ENCODE results near the gene TNFRSF14. TPM values are rescaled to one million over a fixed set of nuclear protein-coding genes. Genes with fewer than 3 reads are reported as not detected.

Gene TNFRSF14
- total RNA-seq, 1 donor from 2014 or later: 0.36 TPM

DNA sequence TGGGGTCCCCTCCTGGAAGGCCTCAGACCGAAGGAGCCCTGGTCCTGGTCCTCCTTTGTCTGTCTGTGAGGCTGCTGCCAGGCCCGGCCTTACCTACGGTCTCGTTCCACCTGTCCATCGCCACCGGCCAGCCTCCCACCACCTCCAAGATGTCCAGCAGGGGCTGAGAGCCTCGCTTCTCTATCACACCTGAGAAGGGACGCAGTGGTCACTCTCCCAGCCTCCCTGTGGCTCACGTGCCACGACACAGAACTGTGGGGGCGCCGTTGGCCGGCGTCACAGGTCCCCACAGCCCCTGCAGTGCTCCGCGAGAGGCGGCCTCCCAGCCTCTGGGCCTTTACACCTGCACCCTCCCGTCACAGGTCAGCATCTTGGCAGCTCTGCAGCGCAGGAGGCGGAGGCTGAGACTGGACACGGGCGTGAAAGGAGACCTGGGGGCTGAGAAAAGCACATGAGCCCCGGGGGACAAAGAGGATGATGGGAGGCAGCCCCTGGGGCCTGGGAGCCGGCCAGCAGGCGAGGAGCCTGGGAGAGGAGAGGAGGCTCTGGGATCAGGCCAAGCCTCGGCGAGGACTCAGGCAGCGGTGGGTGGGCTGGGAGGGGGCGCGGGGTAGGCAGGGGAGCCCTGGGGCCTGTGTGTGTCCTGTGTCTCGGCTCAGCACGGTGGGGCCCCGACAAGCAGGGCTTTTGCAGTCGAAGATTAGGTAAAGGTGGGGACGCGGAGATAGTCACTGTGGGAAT lies 50.9 kb downstream of the TNFRSF14 start:
- peaks cover 7% of the 10 kb centered on the region for H3K27me3 ChIP-seq (ENCODE audit: insufficient read depth, low read length)
- H3K9me3 Mint-ChIP-seq (ENCODE audit: unreplicated experiment): peaks cover 2% of the 10 kb centered on the region
- H3K36me3 ChIP-seq (ENCODE audit: insufficient read depth, low read length): no peaks in the 10 kb centered on the region
- H3K9ac ChIP-seq (ENCODE audit: low read length): no peak overlapping the region
- no peak for FAIRE-seq
- H3K4me1 Mint-ChIP-seq (ENCODE audit: low read depth, unreplicated experiment): no peaks in the 10 kb centered on the region
- TF ChIP-seq CTCF (IDR thresholded peaks at IDR 0.05; ENCODE audit: insufficient read depth, low read depth, low read length): no peak
- no peak for TF ChIP-seq EZH2 (IDR thresholded peaks at IDR 0.05; ENCODE audit: insufficient read depth, low read length)
- H3K9me3 ChIP-seq (ENCODE audit: insufficient read depth, low read depth, low read length): no peaks in the 10 kb centered on the region
- no peak overlapping the region for H3K27ac ChIP-seq (ENCODE audit: low read depth, low read length)
- no peaks in the 10 kb centered on the region for H3K79me2 ChIP-seq (ENCODE audit: insufficient read depth, low read length)
- no peak overlapping the region for H3K4me3 Mint-ChIP-seq (ENCODE audit: unreplicated experiment)
- H3K27me3 Mint-ChIP-seq (ENCODE audit: low read depth, unreplicated experiment): peaks cover 18% of the 10 kb centered on the region
- DNase-seq (ENCODE audit: low read depth): no peak
- H3K4me3 ChIP-seq (ENCODE audit: insufficient read depth, low read depth, low read length): no peak overlapping the region
- peaks cover 8% of the 10 kb centered on the region for H3K4me1 ChIP-seq (ENCODE audit: insufficient read depth, low read length)
- no peak overlapping the region for H2AFZ ChIP-seq (ENCODE audit: low read depth, low read length)
- H4K20me1 ChIP-seq (ENCODE audit: insufficient read depth, low read length): no peaks in the 10 kb centered on the region
- H3K4me2 ChIP-seq (ENCODE audit: low read length): no peak overlapping the region
- H3K36me3 Mint-ChIP-seq (ENCODE audit: low read depth, unreplicated experiment): no peaks in the 10 kb centered on the region
- no peak overlapping the region for H3K27ac Mint-ChIP-seq (ENCODE audit: unreplicated experiment)

DNA sequence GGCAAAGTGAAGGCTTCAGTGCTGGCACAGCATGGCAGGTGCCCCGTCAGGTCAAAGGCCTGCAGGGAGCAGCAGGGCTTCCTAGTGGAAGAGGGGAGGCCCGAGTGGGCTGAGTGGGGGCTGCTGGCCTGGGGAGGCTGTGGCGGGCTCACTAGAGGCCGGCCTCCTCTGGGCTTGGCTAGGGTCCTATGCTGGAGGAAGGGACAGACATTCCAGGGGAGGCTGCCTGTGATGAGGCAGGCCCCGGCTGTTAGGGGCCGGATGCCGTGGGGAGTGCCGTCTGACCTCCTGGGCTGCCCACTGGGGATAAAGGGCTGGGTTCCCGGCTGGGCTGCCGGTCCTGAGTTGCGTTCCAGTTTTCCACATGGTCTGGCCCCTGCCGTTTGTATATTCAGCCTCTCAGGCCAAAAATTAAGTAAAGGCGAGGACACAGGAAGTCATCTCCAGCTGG lies 51.5 kb downstream of the TNFRSF14 start:
- Mint-ChIP-seq H3K9me3 (ENCODE audit: unreplicated experiment) (peaks cover 2% of the 10 kb centered on the region), H3K27ac (ENCODE audit: unreplicated experiment) (no peak overlapping the region), H3K4me3 (ENCODE audit: unreplicated experiment) (no peak overlapping the region), H3K27me3 (ENCODE audit: low read depth, unreplicated experiment) (peaks cover 16% of the 10 kb centered on the region), H3K36me3 (ENCODE audit: low read depth, unreplicated experiment) (no peaks in the 10 kb centered on the region), H3K4me1 (ENCODE audit: low read depth, unreplicated experiment) (no peaks in the 10 kb centered on the region)
- DNase-seq (ENCODE audit: low read depth) (no peak), FAIRE-seq (no peak)
- no peak overlapping the region for H3K4me3 ChIP-seq (ENCODE audit: insufficient read depth, low read depth, low read length)
- H2AFZ ChIP-seq (ENCODE audit: low read depth, low read length): no peak overlapping the region
- H4K20me1 ChIP-seq (ENCODE audit: insufficient read depth, low read length): no peaks in the 10 kb centered on the region
- peaks cover 7% of the 10 kb centered on the region for H3K27me3 ChIP-seq (ENCODE audit: insufficient read depth, low read length)
- H3K9me3 ChIP-seq (ENCODE audit: insufficient read depth, low read depth, low read length): no peaks in the 10 kb centered on the region
- no peaks in the 10 kb centered on the region for H3K79me2 ChIP-seq (ENCODE audit: insufficient read depth, low read length)
- H3K27ac ChIP-seq (ENCODE audit: low read depth, low read length): no peak overlapping the region
- H3K4me2 ChIP-seq (ENCODE audit: low read length): no peak overlapping the region
- H3K36me3 ChIP-seq (ENCODE audit: insufficient read depth, low read length): no peaks in the 10 kb centered on the region
- TF ChIP-seq CTCF (IDR thresholded peaks at IDR 0.05; ENCODE audit: insufficient read depth, low read depth, low read length) (no peak), EZH2 (IDR thresholded peaks at IDR 0.05; ENCODE audit: insufficient read depth, low read length) (no peak)
- no peak overlapping the region for H3K9ac ChIP-seq (ENCODE audit: low read length)
- H3K4me1 ChIP-seq (ENCODE audit: insufficient read depth, low read length): peaks cover 8% of the 10 kb centered on the region
